ENCODE results near the gene GTPBP3.
A peak's percentile ranks its signal among the peaks of the same experiment; 100 is the strongest.

GTPBP3 gene

DNA sequence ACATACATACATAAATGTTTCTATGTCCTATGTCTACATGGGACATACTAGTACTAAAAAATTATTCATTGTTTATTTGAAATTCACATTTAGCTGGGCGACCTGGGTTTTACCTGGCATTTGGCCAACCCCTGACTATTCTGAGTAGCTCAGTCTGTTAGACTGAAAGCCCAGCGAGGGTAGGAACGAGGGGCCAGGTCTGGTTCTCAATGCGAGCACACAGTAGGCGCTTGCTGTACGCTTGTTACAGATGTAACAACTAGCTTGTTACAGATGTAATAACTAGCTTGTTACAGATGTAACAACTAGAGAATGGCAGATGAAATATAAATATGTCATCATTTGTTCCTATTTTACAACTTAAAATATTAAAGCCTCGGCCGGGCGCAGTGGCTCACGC is 1.8 kb upstream of the GTPBP3 start:
- no peak overlapping the region for H3K4me2 ChIP-seq (ENCODE audit: insufficient read depth, low read length, poor library complexity, severe bottlenecking)
- H3K27ac ChIP-seq (replicated peaks; ENCODE audit: low read length) = no peak overlapping the region
- no peak for DNase-seq (ENCODE audit: low spot score)
- no peak overlapping the region for H2AK5ac ChIP-seq (ENCODE audit: low read depth, low read length)
- peaks cover 3% of the 10 kb centered on the region in 2 donors for H3K9me3 ChIP-seq (replicated peaks in 1 of 2; ENCODE audit: control insufficient read depth in 2 of 2, insufficient read depth in 1 of 2, low read depth in 1 of 2, low read length in 2 of 2)
- H2BK15ac ChIP-seq (ENCODE audit: low read length) = no peak overlapping the region
- peaks cover 26 to 31% of the 10 kb centered on the region in 2 donors for H3K36me3 ChIP-seq (replicated peaks in 1 of 2; ENCODE audit: control insufficient read depth in 2 of 2, insufficient read depth in 2 of 2, low read length in 2 of 2)
- H3K27me3 ChIP-seq (ENCODE audit: control insufficient read depth in 3 of 3, insufficient read depth in 3 of 3, low read depth in 1 of 3, low read length in 3 of 3) = no peaks in the 10 kb centered on the region
- no peak overlapping the region for H2BK5ac ChIP-seq (ENCODE audit: low read length)
- no peak overlapping the region for H3K4me3 ChIP-seq (ENCODE audit: low read length in 2 of 2)
- WGBS, 2 donors (ENCODE audit: extremely low coverage in 2 of 2, insufficient read length in 2 of 2, insufficient replicate concordance in 1 of 2) = no CpG with 5 or more reads among the region's 10 CpGs
- H3K4me1 ChIP-seq (ENCODE audit: control insufficient read depth in 2 of 2, insufficient read depth in 1 of 2, low read depth in 1 of 2, low read length in 2 of 2) = peaks cover 15 to 20% of the 10 kb centered on the region in 2 donors
- no peak overlapping the region for H2BK12ac ChIP-seq (ENCODE audit: low read length)
- no peak overlapping the region for H4K8ac ChIP-seq (ENCODE audit: low read depth, low read length)
- H3K18ac ChIP-seq (ENCODE audit: low read length) = no peak overlapping the region
- H3K14ac ChIP-seq (ENCODE audit: low read length) = no peak overlapping the region
- no peak overlapping the region for H2AFZ ChIP-seq (ENCODE audit: low read length)
- no peak overlapping the region for H3K23ac ChIP-seq (ENCODE audit: low read depth, low read length, poor library complexity)
- no peak overlapping the region for H2BK120ac ChIP-seq (ENCODE audit: low read depth, low read length)
- H3K4ac ChIP-seq (ENCODE audit: low read length) = no peak overlapping the region
- no peak overlapping the region for H4K91ac ChIP-seq (ENCODE audit: low read depth, low read length, poor library complexity)
- peaks cover 7% of the 10 kb centered on the region for H3K79me1 ChIP-seq (ENCODE audit: low read depth, low read length)
- H3K9ac ChIP-seq (ENCODE audit: low read depth, low read length, poor library complexity) = no peak overlapping the region

DNA sequence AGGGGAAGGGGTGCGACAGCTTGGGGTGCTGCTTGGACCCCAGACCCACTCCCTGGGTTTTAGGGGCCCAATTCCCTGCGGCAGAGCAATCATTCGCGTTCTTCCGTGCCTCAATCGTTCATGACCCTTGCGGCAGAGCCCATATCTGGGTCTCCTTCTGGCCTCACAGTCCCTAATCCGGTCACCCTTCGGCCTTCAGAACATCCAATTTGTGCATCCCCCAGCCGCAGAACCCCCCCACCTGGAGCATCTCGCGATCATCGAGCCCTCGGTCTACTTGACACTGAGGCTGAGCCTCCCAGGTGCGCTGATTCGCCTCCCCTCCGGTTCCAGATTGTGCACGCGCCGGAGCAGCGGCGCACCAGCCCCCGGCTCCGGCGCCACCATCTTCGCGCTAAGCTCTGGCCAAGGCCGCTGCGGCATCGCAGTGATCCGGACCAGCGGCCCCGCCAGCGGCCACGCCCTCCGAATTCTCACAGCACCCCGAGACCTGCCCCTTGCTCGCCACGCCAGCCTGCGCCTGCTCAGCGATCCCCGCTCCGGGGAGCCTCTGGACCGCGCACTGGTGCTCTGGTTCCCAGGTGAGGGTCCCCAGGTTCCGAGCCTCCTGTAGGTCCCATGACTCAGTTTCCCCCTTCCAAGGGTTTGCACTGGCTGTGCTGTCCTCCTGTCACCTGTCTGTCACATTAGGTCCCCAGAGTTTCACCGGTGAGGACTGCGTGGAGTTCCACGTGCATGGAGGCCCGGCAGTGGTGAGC is 501 bp downstream of the GTPBP3 start:
- no CpG with 5 or more reads among the region's 50 CpGs for WGBS, 2 donors (ENCODE audit: extremely low coverage in 2 of 2, insufficient read length in 2 of 2, insufficient replicate concordance in 1 of 2)
- peak overlapping the region; percentile 96 for H3K18ac ChIP-seq (ENCODE audit: low read length)
- H2BK120ac ChIP-seq (ENCODE audit: low read depth, low read length) = peak overlapping the region; percentile 76
- H4K91ac ChIP-seq (ENCODE audit: low read depth, low read length, poor library complexity) = no peak overlapping the region
- peak overlapping the region; percentile 89 for H3K4ac ChIP-seq (ENCODE audit: low read length)
- DNase-seq (ENCODE audit: low spot score) = no peak
- peaks cover 9% of the 10 kb centered on the region for H3K79me1 ChIP-seq (ENCODE audit: low read depth, low read length)
- peak overlapping the region; percentile 88 for H2AFZ ChIP-seq (ENCODE audit: low read length)
- peak overlapping the region; percentile 63 for H3K14ac ChIP-seq (ENCODE audit: low read length)
- H3K27ac ChIP-seq (replicated peaks; ENCODE audit: low read length) = no peak overlapping the region
- H2AK5ac ChIP-seq (ENCODE audit: low read depth, low read length) = peak overlapping the region; percentile 90
- peaks cover 15 to 23% of the 10 kb centered on the region in 2 donors for H3K4me1 ChIP-seq (ENCODE audit: control insufficient read depth in 2 of 2, insufficient read depth in 1 of 2, low read depth in 1 of 2, low read length in 2 of 2)
- peak overlapping the region; percentile 92 for H3K9ac ChIP-seq (ENCODE audit: low read depth, low read length, poor library complexity)
- H2BK15ac ChIP-seq (ENCODE audit: low read length) = peak overlapping the region; percentile 67
- H3K4me3 ChIP-seq (ENCODE audit: low read length in 2 of 2) = peak overlapping the region; percentile 76 to 89
- H2BK5ac ChIP-seq (ENCODE audit: low read length) = no peak overlapping the region
- peak overlapping the region; percentile 96 for H3K4me2 ChIP-seq (ENCODE audit: insufficient read depth, low read length, poor library complexity, severe bottlenecking)
- peak overlapping the region; percentile 30 for H2BK12ac ChIP-seq (ENCODE audit: low read length)
- H3K9me3 ChIP-seq (replicated peaks in 1 of 2; ENCODE audit: control insufficient read depth in 2 of 2, insufficient read depth in 1 of 2, low read depth in 1 of 2, low read length in 2 of 2) = peaks cover 0 to under 1% of the 10 kb centered on the region in 2 donors
- no peaks in the 10 kb centered on the region for H3K27me3 ChIP-seq (ENCODE audit: control insufficient read depth in 3 of 3, insufficient read depth in 3 of 3, low read depth in 1 of 3, low read length in 3 of 3)
- peaks cover 23 to 33% of the 10 kb centered on the region in 2 donors for H3K36me3 ChIP-seq (replicated peaks in 1 of 2; ENCODE audit: control insufficient read depth in 2 of 2, insufficient read depth in 2 of 2, low read length in 2 of 2)
- H4K8ac ChIP-seq (ENCODE audit: low read depth, low read length) = no peak overlapping the region
- peak overlapping the region; percentile 16 for H3K23ac ChIP-seq (ENCODE audit: low read depth, low read length, poor library complexity)

DNA sequence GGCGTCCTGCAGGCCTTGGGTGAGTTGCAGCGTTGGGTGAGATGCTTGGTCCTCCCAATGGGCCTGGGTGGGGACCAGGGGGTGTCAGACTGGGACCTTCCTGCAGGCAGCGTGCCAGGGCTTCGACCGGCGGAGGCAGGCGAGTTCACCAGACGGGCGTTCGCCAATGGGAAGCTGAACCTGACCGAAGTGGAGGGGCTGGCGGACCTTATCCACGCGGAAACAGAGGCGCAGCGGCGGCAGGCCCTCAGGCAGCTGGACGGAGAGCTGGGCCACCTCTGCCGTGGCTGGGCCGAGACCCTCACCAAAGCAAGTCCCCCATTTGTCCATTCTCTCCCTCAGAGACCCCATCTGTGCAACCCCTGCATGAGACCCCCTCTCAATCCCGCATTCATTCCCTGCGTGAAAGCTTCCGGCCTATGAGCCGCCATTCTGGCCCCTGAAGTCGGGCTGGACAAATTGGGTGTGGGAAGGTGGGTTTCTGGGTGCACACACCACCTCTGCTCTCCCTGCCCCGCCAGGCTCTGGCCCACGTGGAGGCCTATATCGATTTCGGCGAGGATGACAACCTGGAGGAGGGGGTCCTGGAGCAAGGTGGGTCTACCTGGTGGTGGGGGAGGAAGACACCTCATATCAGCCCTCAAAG is 1.2 kb downstream of the GTPBP3 start:
- Histone ChIP-seq H3K79me1 (ENCODE audit: low read depth, low read length) (peaks cover 9% of the 10 kb centered on the region), H2BK5ac (ENCODE audit: low read length) (no peak overlapping the region), H3K9ac (ENCODE audit: low read depth, low read length, poor library complexity) (peak overlapping the region; percentile 92), H3K14ac (ENCODE audit: low read length) (no peak overlapping the region), H4K8ac (ENCODE audit: low read depth, low read length) (no peak overlapping the region), H3K18ac (ENCODE audit: low read length) (peak overlapping the region; percentile 5), H3K4me1 (ENCODE audit: control insufficient read depth in 2 of 2, insufficient read depth in 1 of 2, low read depth in 1 of 2, low read length in 2 of 2) (peaks cover 15 to 20% of the 10 kb centered on the region in 2 donors), H2BK120ac (ENCODE audit: low read depth, low read length) (no peak overlapping the region), H3K9me3 (replicated peaks in 1 of 2; ENCODE audit: control insufficient read depth in 2 of 2, insufficient read depth in 1 of 2, low read depth in 1 of 2, low read length in 2 of 2) (no peaks in the 10 kb centered on the region), H3K23ac (ENCODE audit: low read depth, low read length, poor library complexity) (peak overlapping the region; percentile 16), H3K4me3 (ENCODE audit: low read length in 2 of 2) (peak overlapping the region; percentile 76 to 89), H3K4me2 (ENCODE audit: insufficient read depth, low read length, poor library complexity, severe bottlenecking) (peak overlapping the region; percentile 96), H3K27ac (replicated peaks; ENCODE audit: low read length) (no peak overlapping the region), H3K27me3 (ENCODE audit: control insufficient read depth in 3 of 3, insufficient read depth in 3 of 3, low read depth in 1 of 3, low read length in 3 of 3) (no peaks in the 10 kb centered on the region), H2BK15ac (ENCODE audit: low read length) (no peak overlapping the region), H3K4ac (ENCODE audit: low read length) (peak overlapping the region; percentile 66), H4K91ac (ENCODE audit: low read depth, low read length, poor library complexity) (no peak overlapping the region), H3K36me3 (replicated peaks in 1 of 2; ENCODE audit: control insufficient read depth in 2 of 2, insufficient read depth in 2 of 2, low read length in 2 of 2) (peaks cover 19 to 30% of the 10 kb centered on the region in 2 donors), H2BK12ac (ENCODE audit: low read length) (peak overlapping the region; percentile 30), H2AK5ac (ENCODE audit: low read depth, low read length) (peak overlapping the region; percentile 94), H2AFZ (ENCODE audit: low read length) (no peak overlapping the region)
- WGBS, 2 donors (ENCODE audit: extremely low coverage in 2 of 2, insufficient read length in 2 of 2, insufficient replicate concordance in 1 of 2) = no CpG with 5 or more reads among the region's 30 CpGs
- no peak for DNase-seq (ENCODE audit: low spot score)

DNA sequence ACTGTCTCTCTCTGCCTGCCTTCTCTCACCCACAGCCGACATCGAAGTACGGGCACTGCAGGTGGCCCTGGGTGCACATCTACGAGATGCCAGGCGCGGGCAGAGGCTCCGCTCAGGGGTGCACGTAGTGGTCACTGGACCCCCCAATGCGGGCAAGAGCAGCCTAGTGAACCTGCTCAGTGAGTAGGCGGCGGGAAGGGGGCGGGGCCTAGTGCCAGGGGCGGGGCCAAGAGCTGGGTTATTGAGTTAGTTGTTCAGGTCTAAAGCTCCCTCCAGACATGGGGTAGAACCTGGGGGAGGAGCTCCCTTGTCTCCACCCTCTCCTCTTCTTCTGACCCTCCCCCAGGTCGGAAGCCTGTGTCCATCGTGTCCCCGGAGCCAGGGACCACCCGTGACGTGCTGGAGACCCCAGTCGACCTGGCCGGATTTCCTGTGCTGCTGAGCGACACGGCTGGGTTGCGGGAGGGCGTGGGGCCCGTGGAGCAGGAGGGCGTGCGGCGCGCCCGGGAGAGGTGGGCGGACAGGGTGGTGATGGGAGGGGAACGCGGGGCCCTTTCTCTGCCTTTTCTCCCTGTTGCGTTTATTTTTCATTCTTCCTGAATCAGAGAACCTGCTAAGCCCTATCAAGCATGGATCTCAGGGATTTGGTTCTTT is 1.9 kb downstream of the GTPBP3 start:
- WGBS, 2 donors (ENCODE audit: extremely low coverage in 2 of 2, insufficient read length in 2 of 2, insufficient replicate concordance in 1 of 2) = no CpG with 5 or more reads among the region's 34 CpGs
- Histone ChIP-seq H3K9ac (ENCODE audit: low read depth, low read length, poor library complexity) (peak overlapping the region; percentile 60), H3K79me1 (ENCODE audit: low read depth, low read length) (peaks cover 9% of the 10 kb centered on the region), H3K23ac (ENCODE audit: low read depth, low read length, poor library complexity) (no peak overlapping the region), H3K4me3 (ENCODE audit: low read length in 2 of 2) (peak overlapping the region in 1 of 2 donors; percentile 76), H2AK5ac (ENCODE audit: low read depth, low read length) (peak overlapping the region; percentile 94), H3K27me3 (ENCODE audit: control insufficient read depth in 3 of 3, insufficient read depth in 3 of 3, low read depth in 1 of 3, low read length in 3 of 3) (no peaks in the 10 kb centered on the region), H3K4me2 (ENCODE audit: insufficient read depth, low read length, poor library complexity, severe bottlenecking) (peak overlapping the region; percentile 12), H2BK120ac (ENCODE audit: low read depth, low read length) (no peak overlapping the region), H2BK12ac (ENCODE audit: low read length) (no peak overlapping the region), H3K14ac (ENCODE audit: low read length) (peak overlapping the region; percentile 56), H3K4ac (ENCODE audit: low read length) (no peak overlapping the region), H2BK15ac (ENCODE audit: low read length) (no peak overlapping the region), H2AFZ (ENCODE audit: low read length) (no peak overlapping the region), H2BK5ac (ENCODE audit: low read length) (peak overlapping the region; percentile 53), H4K8ac (ENCODE audit: low read depth, low read length) (no peak overlapping the region), H3K4me1 (ENCODE audit: control insufficient read depth in 2 of 2, insufficient read depth in 1 of 2, low read depth in 1 of 2, low read length in 2 of 2) (peaks cover 13 to 18% of the 10 kb centered on the region in 2 donors), H3K27ac (replicated peaks; ENCODE audit: low read length) (no peak overlapping the region), H3K9me3 (replicated peaks in 1 of 2; ENCODE audit: control insufficient read depth in 2 of 2, insufficient read depth in 1 of 2, low read depth in 1 of 2, low read length in 2 of 2) (no peaks in the 10 kb centered on the region), H4K91ac (ENCODE audit: low read depth, low read length, poor library complexity) (no peak overlapping the region), H3K36me3 (replicated peaks in 1 of 2; ENCODE audit: control insufficient read depth in 2 of 2, insufficient read depth in 2 of 2, low read length in 2 of 2) (peaks cover 19 to 30% of the 10 kb centered on the region in 2 donors), H3K18ac (ENCODE audit: low read length) (peak overlapping the region; percentile 71)
- DNase-seq (ENCODE audit: low spot score) = no peak
